Right hindlimb (tissue), 1 donor: ENCODE measurements around the gene NEK6.

Experiments used
- DNase-seq: peaks from one replicate; pipeline ENCODE4 v3.0.0-alpha.2; 2018

Gene NEK6

GRCh38 chr9:124298646-124299235 is 41.0 kb downstream of the NEK6 start:
- no peak for DNase-seq

GRCh38 chr9:124299515-124300090 is 41.9 kb downstream of the NEK6 start:
- no peak for DNase-seq

GRCh38 chr9:124300312-124300711 is 42.6 kb downstream of the NEK6 start:
- no peak for DNase-seq

GRCh38 chr9:124302921-124303320 is 45.2 kb downstream of the NEK6 start:
- no peak for DNase-seq

GRCh38 chr9:124303762-124304161 is 46.0 kb downstream of the NEK6 start:
- DNase-seq = no peak

- DNase-seq = no peak
Measured at GRCh38 chr9:124304285-124304684, 46.5 kb downstream of the NEK6 start.

- DNase-seq = no peak
Measured at GRCh38 chr9:124306098-124306735, 48.5 kb downstream of the NEK6 start.

- no peak for DNase-seq
Measured at GRCh38 chr9:124307379-124308030, 49.8 kb downstream of the NEK6 start.

- no peak for DNase-seq
Measured at GRCh38 chr9:124308606-124309491, 51.1 kb downstream of the NEK6 start.

GRCh38 chr9:124309667-124310084 is 51.9 kb downstream of the NEK6 start:
- DNase-seq = no peak

- no peak for DNase-seq
Measured at GRCh38 chr9:124311283-124311682, 53.5 kb downstream of the NEK6 start.

GRCh38 chr9:124312290-124313265 is 54.8 kb downstream of the NEK6 start:
- no peak for DNase-seq

GRCh38 chr9:124313940-124314339 is 56.2 kb downstream of the NEK6 start:
- no peak for DNase-seq

- DNase-seq = no peak
Measured at GRCh38 chr9:124315882-124316281, 58.1 kb downstream of the NEK6 start.

- DNase-seq = peak; percentile 75
Measured at GRCh38 chr9:124320062-124320973, 62.6 kb downstream of the NEK6 start.

- DNase-seq = no peak
Measured at GRCh38 chr9:124321416-124321815, 63.7 kb downstream of the NEK6 start.

- DNase-seq = no peak
Measured at GRCh38 chr9:124321935-124322334, 64.2 kb downstream of the NEK6 start.

GRCh38 chr9:124322618-124323432 is 65.1 kb downstream of the NEK6 start:
- DNase-seq = no peak

GRCh38 chr9:124323904-124324303 is 66.2 kb downstream of the NEK6 start:
- DNase-seq = no peak

- DNase-seq = no peak
Measured at GRCh38 chr9:124325816-124326215, 68.1 kb downstream of the NEK6 start.
